Astrocyte of the cerebellum (primary cell): ENCODE data around the gene XRCC3.

ENCODE experiments used
- DNase-seq: peaks from one replicate; pipeline ENCODE4 v3.0.0-alpha.2; 2011; ENCODE audit warnings: low read depth
- H3K4me3 ChIP-seq: 2 replicates; pipeline ENCODE4 v1.5.1; 2011; ENCODE audit warnings: mild to moderate bottlenecking, low read depth, low read length, moderate library complexity
- in situ Hi-C: cut with HindIII; loops from 2 replicates; pipeline ENCODE4 v1.10.0; 2017; ENCODE audit warnings: low sequenced_read_pairs
- TF ChIP-seq, protein P1 (sequence below): IDR thresholded peaks from 2 replicates; pipeline ENCODE4 v1.5.1; 2012; ENCODE audit warnings: low read length, low read depth, moderate library complexity, mild to moderate bottlenecking; ENCODE audit errors: missing control alignments

The XRCC3 gene

DNA sequence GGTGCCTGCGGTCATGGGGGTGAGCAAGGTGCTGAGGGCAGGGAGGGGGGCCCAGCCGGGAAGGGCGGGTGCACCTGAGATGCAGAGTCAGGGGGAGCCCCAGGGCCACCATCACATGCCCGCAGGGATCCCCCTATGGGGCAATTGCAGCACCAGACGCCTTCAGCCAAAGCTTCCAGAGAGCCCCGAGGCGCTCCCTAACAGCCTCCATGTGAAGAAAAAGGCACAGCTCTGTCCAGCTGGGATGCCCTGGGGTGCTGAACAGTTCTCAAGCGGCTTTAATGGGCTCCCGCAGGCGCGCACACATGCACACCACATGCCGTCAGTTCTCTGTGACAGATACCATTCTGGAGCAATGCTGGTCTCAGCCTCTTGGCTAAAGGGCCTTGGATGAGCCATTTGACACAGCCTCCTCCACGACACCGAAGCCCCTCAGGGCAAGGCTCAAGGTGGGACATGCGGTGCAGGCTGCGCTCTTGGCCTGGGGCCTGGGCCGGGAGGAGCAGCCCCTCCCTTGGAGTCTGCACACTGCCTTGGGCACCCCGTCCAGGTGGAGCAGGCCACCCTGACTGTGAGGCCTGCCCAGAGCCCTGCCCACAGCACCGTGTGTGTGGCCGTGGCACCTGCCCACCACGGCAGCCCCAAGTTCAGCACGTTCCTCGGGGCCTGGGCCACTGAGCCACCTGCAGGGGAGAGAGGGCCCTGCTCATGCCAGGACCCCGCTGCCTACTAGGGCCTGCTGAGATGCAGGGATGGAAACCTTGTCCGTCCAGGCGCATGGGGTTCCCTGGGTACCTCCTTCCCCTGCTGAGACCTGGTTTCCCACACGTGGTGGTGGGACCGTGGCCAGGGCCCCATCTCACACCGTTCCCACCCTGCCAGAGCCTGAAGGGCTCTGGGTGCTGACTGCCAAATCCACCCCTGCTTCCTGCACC, 7.7 kb downstream of the XRCC3 start:
- in situ Hi-C loops, result no loop called here
- TF ChIP-seq, protein P1, sequence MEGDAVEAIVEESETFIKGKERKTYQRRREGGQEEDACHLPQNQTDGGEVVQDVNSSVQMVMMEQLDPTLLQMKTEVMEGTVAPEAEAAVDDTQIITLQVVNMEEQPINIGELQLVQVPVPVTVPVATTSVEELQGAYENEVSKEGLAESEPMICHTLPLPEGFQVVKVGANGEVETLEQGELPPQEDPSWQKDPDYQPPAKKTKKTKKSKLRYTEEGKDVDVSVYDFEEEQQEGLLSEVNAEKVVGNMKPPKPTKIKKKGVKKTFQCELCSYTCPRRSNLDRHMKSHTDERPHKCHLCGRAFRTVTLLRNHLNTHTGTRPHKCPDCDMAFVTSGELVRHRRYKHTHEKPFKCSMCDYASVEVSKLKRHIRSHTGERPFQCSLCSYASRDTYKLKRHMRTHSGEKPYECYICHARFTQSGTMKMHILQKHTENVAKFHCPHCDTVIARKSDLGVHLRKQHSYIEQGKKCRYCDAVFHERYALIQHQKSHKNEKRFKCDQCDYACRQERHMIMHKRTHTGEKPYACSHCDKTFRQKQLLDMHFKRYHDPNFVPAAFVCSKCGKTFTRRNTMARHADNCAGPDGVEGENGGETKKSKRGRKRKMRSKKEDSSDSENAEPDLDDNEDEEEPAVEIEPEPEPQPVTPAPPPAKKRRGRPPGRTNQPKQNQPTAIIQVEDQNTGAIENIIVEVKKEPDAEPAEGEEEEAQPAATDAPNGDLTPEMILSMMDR, result no peak
- no peak for DNase-seq
- H3K4me3 ChIP-seq, result no peak overlapping the region

DNA sequence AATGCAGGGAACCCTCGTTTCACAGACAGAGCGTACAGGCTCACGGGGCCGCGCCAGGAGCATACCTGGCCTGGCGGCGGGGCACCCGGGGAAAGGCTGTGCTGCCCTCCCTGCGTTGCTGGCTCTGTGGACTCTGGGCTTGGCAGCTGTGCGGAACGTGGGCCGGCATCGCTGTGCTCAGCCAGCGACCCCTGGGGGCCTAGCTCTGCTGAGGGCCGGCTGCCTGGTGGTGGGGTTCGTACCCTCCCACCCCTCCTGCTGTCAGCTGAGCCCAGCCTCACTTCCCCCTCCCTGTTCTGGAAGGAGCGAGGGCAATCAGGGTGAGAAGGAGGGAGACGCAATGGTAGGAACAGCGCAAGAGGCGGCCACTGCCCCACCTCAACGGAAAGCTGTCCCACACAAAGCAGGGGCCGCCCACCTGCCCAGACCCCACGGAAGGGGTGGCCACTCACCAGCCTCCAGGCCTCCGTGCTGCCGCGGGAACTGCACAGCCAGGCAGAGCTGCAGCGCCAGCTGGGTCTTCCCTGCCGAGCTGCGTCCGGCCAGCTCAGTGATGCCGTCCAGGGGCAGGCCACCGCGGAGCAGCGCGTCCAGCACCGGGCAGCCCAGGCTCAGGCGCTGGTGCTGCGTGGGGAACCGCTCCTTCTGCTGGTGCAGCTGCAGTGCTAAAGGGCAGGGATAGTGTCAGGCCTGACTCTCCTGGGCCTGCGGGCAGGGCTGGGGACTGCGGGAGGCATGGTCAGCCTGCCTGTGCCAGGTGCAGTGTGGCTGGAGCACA, 8.5 kb downstream of the XRCC3 start:
- TF ChIP-seq, protein P1, result no peak
- no peak overlapping the region for H3K4me3 ChIP-seq
- in situ Hi-C loops, result no loop called here
- no peak for DNase-seq

DNA sequence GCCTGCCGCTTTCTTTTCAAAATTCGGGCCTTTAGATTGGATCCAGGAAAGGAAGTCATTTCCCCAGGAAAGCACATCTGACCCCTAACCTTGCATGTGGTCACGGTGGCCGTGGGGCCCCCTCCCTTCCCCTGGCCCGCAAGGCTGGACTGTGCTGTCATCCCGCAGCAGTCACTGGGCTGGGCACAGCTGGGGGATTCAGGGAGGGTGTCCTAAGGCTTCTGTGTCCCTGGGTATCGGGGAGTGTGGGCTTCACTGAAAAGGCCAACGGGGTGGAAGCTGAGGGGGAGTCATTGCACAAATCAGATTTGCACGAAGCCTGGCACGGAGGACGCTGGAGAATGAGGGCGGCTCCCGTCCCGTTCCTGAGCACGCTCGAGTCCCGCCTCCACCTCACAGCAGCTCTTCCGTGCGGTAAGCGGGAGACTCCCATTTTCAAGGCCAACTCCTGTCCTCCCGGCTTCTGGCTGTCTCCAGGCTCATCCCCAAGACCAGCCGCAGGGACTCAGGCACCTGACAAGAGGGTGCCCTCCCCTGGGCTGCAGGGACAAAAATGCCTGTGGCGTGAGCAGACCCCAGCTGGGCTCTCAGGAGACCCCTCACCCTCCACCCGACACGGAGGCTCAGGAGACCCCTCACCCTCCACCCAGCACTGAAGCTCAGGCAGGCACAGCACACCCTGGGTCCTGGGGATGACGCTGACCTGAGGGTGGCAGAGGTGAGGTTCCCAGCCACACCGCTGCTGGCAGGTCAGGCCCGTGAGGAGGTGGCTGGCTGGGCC, 9.6 kb downstream of the XRCC3 start:
- no peak overlapping the region for H3K4me3 ChIP-seq
- in situ Hi-C loops, result no loop called here
- TF ChIP-seq, protein P1, result no peak
- no peak for DNase-seq

DNA sequence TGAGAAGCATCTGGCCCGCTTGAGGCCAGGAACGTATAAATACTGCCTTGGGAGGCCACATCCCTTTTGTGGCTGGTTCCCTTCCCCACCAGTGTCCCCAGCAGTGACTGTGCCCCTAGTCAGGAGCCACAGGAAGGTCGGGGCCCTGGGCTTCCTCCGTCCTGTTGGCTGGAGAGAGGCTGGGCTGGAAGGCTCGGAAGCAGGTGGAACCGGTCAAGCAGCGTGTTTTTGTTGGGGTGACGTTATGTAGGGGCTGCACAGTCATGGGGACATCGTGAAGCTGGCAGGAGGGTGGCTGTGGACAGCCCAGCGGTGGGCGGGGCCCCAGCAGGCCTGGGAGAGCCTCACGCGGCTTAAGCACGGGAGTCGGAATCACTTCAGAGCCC, 10.1 kb downstream of the XRCC3 start:
- TF ChIP-seq, protein P1, result no peak
- in situ Hi-C loops, result no loop called here
- H3K4me3 ChIP-seq, result no peak overlapping the region
- no peak for DNase-seq

DNA sequence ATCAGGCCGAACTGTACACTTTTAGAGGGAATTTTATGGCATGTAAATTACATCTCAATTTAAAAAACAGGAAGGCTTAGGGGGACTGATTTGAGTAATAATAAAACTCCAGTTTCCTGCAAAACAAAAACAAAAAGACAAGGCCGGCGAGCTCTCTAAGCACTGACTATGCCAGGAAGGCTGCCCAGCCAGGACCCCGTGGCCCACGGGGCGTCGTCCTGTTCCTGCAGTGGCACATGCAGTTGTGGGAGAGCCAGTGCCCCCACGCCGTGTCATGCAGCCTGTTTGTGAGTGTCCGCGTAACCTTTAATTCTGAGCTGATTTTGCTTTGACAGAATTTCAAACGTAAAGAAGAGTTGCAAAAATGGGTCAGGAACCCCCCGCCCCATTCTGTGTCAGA, 10.5 kb downstream of the XRCC3 start:
- no peak overlapping the region for H3K4me3 ChIP-seq
- TF ChIP-seq, protein P1, result no peak
- DNase-seq, result no peak
- in situ Hi-C loops, result no loop called here
